ENCODE results near the gene SPATA21.

SPATA21 gene

GRCh38 chr1:16474166-16474800 lies 37.1 kb upstream of the SPATA21 start:
- DNase-seq (ENCODE audit: extremely low read depth, low read depth) = no peak
- no peak for TF ChIP-seq CTCF (IDR thresholded peaks at IDR 0.05; ENCODE audit: low read depth, low read length, missing control alignments)
- no peak overlapping the region for H3K4me3 ChIP-seq (replicated peaks; ENCODE audit: low read depth, low read length)

GRCh38 chr1:16468558-16468957 lies 31.3 kb upstream of the SPATA21 start:
- H3K4me3 ChIP-seq (replicated peaks; ENCODE audit: low read depth, low read length) = no peak overlapping the region
- no peak for DNase-seq (ENCODE audit: extremely low read depth, low read depth)
- TF ChIP-seq CTCF (IDR thresholded peaks at IDR 0.05; ENCODE audit: low read depth, low read length, missing control alignments) = no peak

DNA sequence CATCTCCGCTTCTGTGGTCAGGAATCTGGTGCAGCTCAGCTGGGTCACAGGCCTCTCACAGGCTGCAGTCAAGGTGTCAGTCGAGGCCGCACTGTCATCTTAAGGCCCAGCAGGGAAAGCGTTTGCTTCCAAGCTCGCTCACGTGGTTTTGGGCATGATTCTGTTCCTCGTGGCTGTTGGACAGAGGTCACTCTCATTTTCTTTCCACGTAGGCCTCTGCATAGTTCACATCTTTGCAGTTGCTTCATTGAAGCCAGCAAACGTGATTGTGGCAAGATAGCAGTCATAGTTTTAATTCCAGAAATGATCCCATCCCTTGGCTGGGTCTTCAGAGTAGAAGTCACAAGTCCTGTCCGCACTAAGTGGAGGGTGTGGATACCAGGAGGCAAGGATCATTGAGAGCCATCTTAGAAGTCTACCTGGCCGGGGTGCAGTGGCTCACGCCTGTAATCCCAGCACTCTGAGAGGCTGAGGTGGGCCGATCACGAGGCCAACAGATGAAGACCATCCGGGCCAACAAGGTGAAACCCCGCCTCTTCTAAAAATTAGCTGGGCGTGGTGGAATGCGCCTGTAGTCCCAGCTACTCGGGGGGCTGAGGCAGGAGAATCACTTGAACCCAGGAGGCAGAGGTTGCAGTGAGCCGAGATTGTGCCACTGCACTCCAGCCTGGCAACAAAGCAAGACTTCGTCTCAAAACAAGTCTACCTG lies 27.8 kb upstream of the SPATA21 start:
- H3K4me3 ChIP-seq (replicated peaks; ENCODE audit: low read depth, low read length) = no peak overlapping the region
- no peak for DNase-seq (ENCODE audit: extremely low read depth, low read depth)
- TF ChIP-seq CTCF (IDR thresholded peaks at IDR 0.05; ENCODE audit: low read depth, low read length, missing control alignments) = no peak

DNA sequence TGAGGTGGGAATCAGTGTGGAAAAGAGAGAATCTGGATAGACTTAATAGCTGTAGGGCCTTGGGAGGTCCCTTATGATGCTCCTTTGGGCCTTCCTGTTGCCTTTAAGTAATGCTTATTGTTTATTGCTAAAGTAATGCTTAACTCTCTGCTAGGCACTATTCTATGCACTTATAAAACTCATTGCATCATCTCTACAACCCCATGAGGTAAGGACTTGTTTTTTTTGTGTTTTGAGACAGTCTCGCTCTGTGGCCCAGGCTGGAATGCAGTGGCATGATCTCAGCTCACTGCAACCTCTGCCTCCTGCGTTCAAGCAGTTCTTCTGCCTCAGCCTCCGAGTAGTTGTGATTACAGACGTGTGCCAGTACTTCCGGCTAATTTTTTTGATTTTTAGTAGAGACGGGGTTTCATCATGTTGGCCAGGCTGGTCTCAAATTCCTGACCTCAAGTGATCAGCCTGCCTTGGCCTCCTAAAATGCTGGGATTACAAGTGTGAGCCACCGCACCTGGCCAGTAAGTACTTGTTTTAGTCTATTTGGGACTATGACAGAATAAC lies 25.6 kb upstream of the SPATA21 start:
- TF ChIP-seq CTCF (IDR thresholded peaks at IDR 0.05; ENCODE audit: low read depth, low read length, missing control alignments) = no peak
- DNase-seq (ENCODE audit: extremely low read depth, low read depth) = no peak
- no peak overlapping the region for H3K4me3 ChIP-seq (replicated peaks; ENCODE audit: low read depth, low read length)

GRCh38 chr1:16461681-16462080 lies 24.5 kb upstream of the SPATA21 start:
- no peak for TF ChIP-seq CTCF (IDR thresholded peaks at IDR 0.05; ENCODE audit: low read depth, low read length, missing control alignments)
- no peak overlapping the region for H3K4me3 ChIP-seq (replicated peaks; ENCODE audit: low read depth, low read length)
- no peak for DNase-seq (ENCODE audit: extremely low read depth, low read depth)

GRCh38 chr1:16459352-16459925 lies 22.2 kb upstream of the SPATA21 start:
- no peak for TF ChIP-seq CTCF (IDR thresholded peaks at IDR 0.05; ENCODE audit: low read depth, low read length, missing control alignments)
- no peak for DNase-seq (ENCODE audit: extremely low read depth, low read depth)
- H3K4me3 ChIP-seq (replicated peaks; ENCODE audit: low read depth, low read length) = no peak overlapping the region
